Osteocyte (in vitro differentiated cells): Measurements from ENCODE around the gene GTF2H4. TPM values are rescaled to one million over a fixed set of nuclear protein-coding genes. Genes with fewer than 3 reads are reported as not detected.

Experiments
- DNase-seq: peaks from one replicate; pipeline ENCODE4 v3.0.0; 2021; ENCODE audit warnings: mixed read lengths; ENCODE audit not compliant: unreplicated experiment; ENCODE audit errors: extremely low spot score
- H3K27ac Mint-ChIP-seq: one replicate; pipeline ENCODE4 v1.8.0; 2021; ENCODE audit warnings: mild to moderate bottlenecking, mixed read lengths; ENCODE audit not compliant: unreplicated experiment
- H3K27me3 Mint-ChIP-seq: one replicate; pipeline ENCODE4 v1.8.0; 2021; ENCODE audit warnings: mixed read lengths; ENCODE audit not compliant: unreplicated experiment
- H3K36me3 Mint-ChIP-seq: one replicate; pipeline ENCODE4 v1.8.0; 2021; ENCODE audit warnings: mixed read lengths; ENCODE audit not compliant: unreplicated experiment
- H3K4me1 Mint-ChIP-seq: one replicate; pipeline ENCODE4 v1.8.0; 2021; ENCODE audit warnings: mixed read lengths; ENCODE audit not compliant: unreplicated experiment
- H3K4me3 Mint-ChIP-seq: one replicate; pipeline ENCODE4 v1.8.0; 2021; ENCODE audit warnings: mild to moderate bottlenecking, moderate library complexity, mixed read lengths; ENCODE audit not compliant: unreplicated experiment
- H3K9me3 Mint-ChIP-seq: one replicate; pipeline ENCODE4 v1.8.0; 2021; ENCODE audit warnings: mixed read lengths; ENCODE audit not compliant: unreplicated experiment
- CTCF ChIP-seq: fragments of 200-600 bp; sonication (generic); IDR thresholded peaks from 2 replicates; pipeline ENCODE4 v1.5.0; 2021; ENCODE audit warnings: antibody characterized with exemption, mild to moderate bottlenecking, moderate library complexity
- microRNA-seq: library from miRNA; unstranded; fragments of <30 nt; microRNA quantifications from one replicate; pipeline ENCODE4 v1.1.0, GENCODE V29; 2020; ENCODE audit not compliant: unreplicated experiment
- total RNA-seq: library from RNA; stranded (reverse); gene quantifications from 2 replicates; pipeline ENCODE4 v1.2.1, GENCODE V29; 2021

Gene GTF2H4
- total RNA-seq, 1 donor from 2014 or later = 39.3 TPM

DNA sequence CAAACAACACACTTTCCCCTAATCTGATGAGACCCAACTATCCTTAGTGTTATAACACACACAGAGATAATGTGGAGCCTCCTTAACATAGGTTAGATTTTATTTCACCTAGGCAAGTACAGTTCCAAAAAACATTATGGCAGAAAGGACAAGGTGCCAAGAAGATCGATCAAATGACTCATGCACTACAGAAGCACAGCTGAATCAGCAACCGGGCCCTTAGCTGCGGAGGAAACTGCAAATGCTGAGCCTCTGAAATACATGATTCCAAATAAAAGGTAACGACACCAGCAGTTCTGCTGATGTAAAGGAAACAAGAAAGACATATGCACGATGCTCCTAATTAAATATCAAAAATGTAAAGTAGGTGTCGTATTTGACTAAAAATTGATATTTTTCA lies 55.6 kb downstream of the GTF2H4 start:
- H3K27ac Mint-ChIP-seq = no peak overlapping the region
- no peak for DNase-seq
- H3K4me1 Mint-ChIP-seq = peaks cover 5% of the 10 kb centered on the region
- H3K9me3 Mint-ChIP-seq = no peaks in the 10 kb centered on the region
- no peak overlapping the region for H3K4me3 Mint-ChIP-seq
- H3K27me3 Mint-ChIP-seq = peaks cover 42% of the 10 kb centered on the region
- no peaks in the 10 kb centered on the region for H3K36me3 Mint-ChIP-seq
- TF ChIP-seq CTCF = no peak

Small RNA genes within 50 kb of the gene (microRNA-seq; reads per million reads assigned to microRNA genes)
- gene MIR4640 = 4.4 reads per million

Other genes starting within 250 kb of the GTF2H4 start
- 28.7 TPM in 2 replicates for gene DHX16, start 235.2 kb upstream of the GTF2H4 start, total RNA-seq
- gene PPP1R18, start 221.6 kb upstream of the GTF2H4 start, total RNA-seq = 134 and 135 TPM in 2 replicates
- 28.1 and 31.5 TPM in 2 replicates for gene NRM, start 217.2 kb upstream of the GTF2H4 start, total RNA-seq
- 37.7 and 40.1 TPM in 2 replicates for gene MDC1, start 190.9 kb upstream of the GTF2H4 start, total RNA-seq
- gene TUBB, start 187.9 kb upstream of the GTF2H4 start, total RNA-seq = 725 and 729 TPM in 2 replicates
- 86.8 and 88.1 TPM in 2 replicates for gene FLOT1, start 165.5 kb upstream of the GTF2H4 start, total RNA-seq
- gene IER3, start 163.7 kb upstream of the GTF2H4 start, total RNA-seq = 395 and 418 TPM in 2 replicates
- 130 and 146 TPM in 2 replicates for gene DDR1, start 23.7 kb upstream of the GTF2H4 start, total RNA-seq
- 44.0 and 46.4 TPM in 2 replicates for gene VARS2, start 6.0 kb downstream of the GTF2H4 start, total RNA-seq
- not detected in 2 replicates for gene SFTA2, start 24.0 kb downstream of the GTF2H4 start, total RNA-seq
- not detected in 2 replicates for gene MUCL3, start 32.8 kb downstream of the GTF2H4 start, total RNA-seq
- not detected in 2 replicates for gene MUC21, start 75.5 kb downstream of the GTF2H4 start, total RNA-seq
- not detected in 2 replicates for gene MUC22, start 102.3 kb downstream of the GTF2H4 start, total RNA-seq
- not detected in 2 replicates for gene C6orf15, start 204.4 kb downstream of the GTF2H4 start, total RNA-seq
- 3.2 and 6.2 TPM in 2 replicates for gene PSORS1C1, start 206.6 kb downstream of the GTF2H4 start, total RNA-seq
- gene CDSN, start 212.2 kb downstream of the GTF2H4 start, total RNA-seq = not detected in 2 replicates
- not detected in 2 replicates for gene PSORS1C2, start 230.9 kb downstream of the GTF2H4 start, total RNA-seq
- gene CCHCR1, start 249.6 kb downstream of the GTF2H4 start, total RNA-seq = 16.7 and 19.0 TPM in 2 replicates